WTC11 (cell line): ENCODE results near the gene LRRTM3. TPM values are rescaled to one million over a fixed set of nuclear protein-coding genes. Genes with fewer than 3 reads are reported as not detected.

ENCODE experiments used
- ATAC-seq: fragments of 200-7000 bp; cut with Tn5 transposase; 2 replicates; pipeline ENCODE4 v1.10.0; 2021; ENCODE audit warnings: mild to moderate bottlenecking, moderate library complexity
- CTCF ChIA-PET: fragments of 300-600 bp; sonication (Branson Sonifier 250); formaldehyde crosslinking; loops from one replicate; lab custom pipeline; 2021; ENCODE audit warnings: antibody characterized with exemption; lab: Charles Lee
- POLR2A ChIA-PET: fragments of 350-600 bp; sonication (Branson Sonifier 250); formaldehyde crosslinking; loops from one replicate; lab custom pipeline; 2021; ENCODE audit warnings: antibody characterized with exemption; lab: Charles Lee
- DNase-seq: peaks from one replicate; pipeline ENCODE4 v3.0.0; 2021; ENCODE audit warnings: low spot score
- H3K27ac Mint-ChIP-seq: 2 replicates; pipeline ENCODE4 v1.8.0; 2021; ENCODE audit warnings: mixed read lengths
- H3K27me3 Mint-ChIP-seq: 2 replicates; pipeline ENCODE4 v1.8.0; 2021; ENCODE audit warnings: low read depth, mild to moderate bottlenecking, moderate library complexity, mixed read lengths
- H3K36me3 Mint-ChIP-seq: 2 replicates; pipeline ENCODE4 v1.8.0; 2021; ENCODE audit warnings: mixed read lengths
- H3K4me1 Mint-ChIP-seq: 2 replicates; pipeline ENCODE4 v1.8.0; 2022; ENCODE audit warnings: mixed read lengths
- H3K4me3 Mint-ChIP-seq: 2 replicates; pipeline ENCODE4 v1.8.0; 2021; ENCODE audit warnings: mild to moderate bottlenecking, moderate library complexity, mixed read lengths
- H3K9me3 Mint-ChIP-seq: 2 replicates; pipeline ENCODE4 v1.8.0; 2021; ENCODE audit warnings: mixed read lengths
- GRHL2 ChIP-seq: fragments of 250-450 bp; sonication (Bioruptor Pico); IDR thresholded peaks from 2 replicates; pipeline ENCODE4 v1.8.0; 2022; ENCODE audit warnings: mild to moderate bottlenecking, moderate library complexity; ENCODE audit not compliant: insufficient replicate concordance, severe bottlenecking
- IRF2 ChIP-seq: sonication (generic); formaldehyde crosslinking; IDR thresholded peaks from 2 replicates; pipeline ENCODE4 v1.8.0; 2022; ENCODE audit warnings: low read depth, missing genetic modification reagents, borderline replicate concordance
- NFE2L1 ChIP-seq: sonication (generic); formaldehyde crosslinking; IDR thresholded peaks from 2 replicates; pipeline ENCODE4 v1.8.1; 2023; ENCODE audit warnings: missing genetic modification reagents
- TEAD1 ChIP-seq: sonication (generic); formaldehyde crosslinking; IDR thresholded peaks from 2 replicates; pipeline ENCODE4 v1.8.0; 2022; ENCODE audit warnings: mild to moderate bottlenecking, missing genetic modification reagents
- ZNF219 ChIP-seq: sonication (generic); formaldehyde crosslinking; IDR thresholded peaks from 2 replicates; pipeline ENCODE4 v1.8.0; 2023; ENCODE audit warnings: missing genetic modification reagents, mild to moderate bottlenecking, borderline replicate concordance
- ZNF671 ChIP-seq: fragments of 250-450 bp; sonication (Bioruptor Pico); IDR thresholded peaks from 2 replicates; pipeline ENCODE4 v1.8.0; 2021; ENCODE audit warnings: mild to moderate bottlenecking
- total RNA-seq: library from RNA; stranded (reverse); gene quantifications from 3 replicates; pipeline ENCODE4 v1.2.3, GENCODE V29; 2021
- TF ChIP-seq, protein P1 (sequence below): fragments of 250-450 bp; sonication (Bioruptor Pico); IDR thresholded peaks from 2 replicates; pipeline ENCODE4 v1.9.0; 2021; ENCODE audit warnings: mild to moderate bottlenecking, borderline replicate concordance
- TF ChIP-seq, protein P2 (sequence below): fragments of 250-450 bp; sonication (Bioruptor Pico); IDR thresholded peaks from 2 replicates; pipeline ENCODE4 v2.1.2; 2022; ENCODE audit warnings: mild to moderate bottlenecking, moderate library complexity
- TF ChIP-seq, protein P3 (sequence below): sonication (generic); formaldehyde crosslinking; IDR thresholded peaks from 2 replicates; pipeline ENCODE4 v1.8.0; 2023; ENCODE audit warnings: mild to moderate bottlenecking, missing genetic modification reagents
- TF ChIP-seq, protein P4 (sequence below): fragments of 250-450 bp; sonication (Bioruptor Pico); IDR thresholded peaks from 2 replicates; pipeline ENCODE4 v1.9.0; 2021; ENCODE audit warnings: mild to moderate bottlenecking
- TF ChIP-seq, protein P5 (sequence below): sonication (generic); formaldehyde crosslinking; IDR thresholded peaks from 2 replicates; pipeline ENCODE4 v1.8.1; 2023; ENCODE audit warnings: mild to moderate bottlenecking, missing genetic modification reagents, borderline replicate concordance
- TF ChIP-seq, protein P6 (sequence below): sonication (generic); formaldehyde crosslinking; IDR thresholded peaks from 2 replicates; pipeline ENCODE4 v1.8.0; 2022; ENCODE audit warnings: mild to moderate bottlenecking, missing genetic modification reagents

The LRRTM3 gene
- total RNA-seq, 1 experiment from 2014 or later: 0.52 TPM

DNA sequence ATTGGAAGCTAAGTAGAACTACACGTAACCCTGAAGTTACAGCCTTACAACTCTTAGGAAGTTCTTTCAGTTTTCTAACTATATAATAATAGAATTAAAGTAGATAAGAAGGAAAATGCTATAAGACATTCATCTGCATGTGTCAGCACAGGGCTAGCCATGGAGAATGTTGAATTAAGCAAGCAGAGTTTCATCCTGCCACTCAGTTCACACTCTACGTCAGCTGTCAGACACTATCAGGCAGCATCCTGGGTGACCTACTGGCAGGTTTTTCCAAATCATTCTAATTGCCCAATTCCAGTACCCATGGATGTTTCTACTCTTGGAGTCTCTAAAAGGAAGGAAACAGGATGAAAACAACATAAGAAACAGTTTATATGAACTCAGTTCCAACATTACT lies 45.0 kb upstream of the LRRTM3 start:
- Mint-ChIP-seq H3K4me3 (no peak overlapping the region), H3K9me3 (peaks cover 7% of the 10 kb centered on the region), H3K27ac (no peak overlapping the region), H3K36me3 (no peaks in the 10 kb centered on the region), H3K4me1 (peaks cover 8% of the 10 kb centered on the region; the same call in 1 of the 2 replicates), H3K27me3 (no peaks in the 10 kb centered on the region)
- no peak for ATAC-seq
- ChIA-PET POLR2A (no interaction called here), CTCF (no interaction called here)
- TF ChIP-seq, protein P1, sequence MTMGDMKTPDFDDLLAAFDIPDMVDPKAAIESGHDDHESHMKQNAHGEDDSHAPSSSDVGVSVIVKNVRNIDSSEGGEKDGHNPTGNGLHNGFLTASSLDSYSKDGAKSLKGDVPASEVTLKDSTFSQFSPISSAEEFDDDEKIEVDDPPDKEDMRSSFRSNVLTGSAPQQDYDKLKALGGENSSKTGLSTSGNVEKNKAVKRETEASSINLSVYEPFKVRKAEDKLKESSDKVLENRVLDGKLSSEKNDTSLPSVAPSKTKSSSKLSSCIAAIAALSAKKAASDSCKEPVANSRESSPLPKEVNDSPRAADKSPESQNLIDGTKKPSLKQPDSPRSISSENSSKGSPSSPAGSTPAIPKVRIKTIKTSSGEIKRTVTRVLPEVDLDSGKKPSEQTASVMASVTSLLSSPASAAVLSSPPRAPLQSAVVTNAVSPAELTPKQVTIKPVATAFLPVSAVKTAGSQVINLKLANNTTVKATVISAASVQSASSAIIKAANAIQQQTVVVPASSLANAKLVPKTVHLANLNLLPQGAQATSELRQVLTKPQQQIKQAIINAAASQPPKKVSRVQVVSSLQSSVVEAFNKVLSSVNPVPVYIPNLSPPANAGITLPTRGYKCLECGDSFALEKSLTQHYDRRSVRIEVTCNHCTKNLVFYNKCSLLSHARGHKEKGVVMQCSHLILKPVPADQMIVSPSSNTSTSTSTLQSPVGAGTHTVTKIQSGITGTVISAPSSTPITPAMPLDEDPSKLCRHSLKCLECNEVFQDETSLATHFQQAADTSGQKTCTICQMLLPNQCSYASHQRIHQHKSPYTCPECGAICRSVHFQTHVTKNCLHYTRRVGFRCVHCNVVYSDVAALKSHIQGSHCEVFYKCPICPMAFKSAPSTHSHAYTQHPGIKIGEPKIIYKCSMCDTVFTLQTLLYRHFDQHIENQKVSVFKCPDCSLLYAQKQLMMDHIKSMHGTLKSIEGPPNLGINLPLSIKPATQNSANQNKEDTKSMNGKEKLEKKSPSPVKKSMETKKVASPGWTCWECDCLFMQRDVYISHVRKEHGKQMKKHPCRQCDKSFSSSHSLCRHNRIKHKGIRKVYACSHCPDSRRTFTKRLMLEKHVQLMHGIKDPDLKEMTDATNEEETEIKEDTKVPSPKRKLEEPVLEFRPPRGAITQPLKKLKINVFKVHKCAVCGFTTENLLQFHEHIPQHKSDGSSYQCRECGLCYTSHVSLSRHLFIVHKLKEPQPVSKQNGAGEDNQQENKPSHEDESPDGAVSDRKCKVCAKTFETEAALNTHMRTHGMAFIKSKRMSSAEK: no peak
- no peak for TF ChIP-seq ZNF671 (CRISPR knock-in tag)
- no peak for TF ChIP-seq ZNF219 (CRISPR knock-in tag)
- no peak for TF ChIP-seq TEAD1 (CRISPR knock-in tag)
- TF ChIP-seq, protein P2, sequence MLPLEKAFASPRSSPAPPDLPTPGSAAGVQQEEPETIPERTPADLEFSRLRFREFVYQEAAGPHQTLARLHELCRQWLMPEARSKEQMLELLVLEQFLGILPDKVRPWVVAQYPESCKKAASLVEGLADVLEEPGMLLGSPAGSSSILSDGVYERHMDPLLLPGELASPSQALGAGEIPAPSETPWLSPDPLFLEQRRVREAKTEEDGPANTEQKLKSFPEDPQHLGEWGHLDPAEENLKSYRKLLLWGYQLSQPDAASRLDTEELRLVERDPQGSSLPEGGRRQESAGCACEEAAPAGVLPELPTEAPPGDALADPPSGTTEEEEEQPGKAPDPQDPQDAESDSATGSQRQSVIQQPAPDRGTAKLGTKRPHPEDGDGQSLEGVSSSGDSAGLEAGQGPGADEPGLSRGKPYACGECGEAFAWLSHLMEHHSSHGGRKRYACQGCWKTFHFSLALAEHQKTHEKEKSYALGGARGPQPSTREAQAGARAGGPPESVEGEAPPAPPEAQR (CRISPR knock-in tag): no peak
- no peak for TF ChIP-seq IRF2 (CRISPR knock-in tag)
- TF ChIP-seq, protein P3, sequence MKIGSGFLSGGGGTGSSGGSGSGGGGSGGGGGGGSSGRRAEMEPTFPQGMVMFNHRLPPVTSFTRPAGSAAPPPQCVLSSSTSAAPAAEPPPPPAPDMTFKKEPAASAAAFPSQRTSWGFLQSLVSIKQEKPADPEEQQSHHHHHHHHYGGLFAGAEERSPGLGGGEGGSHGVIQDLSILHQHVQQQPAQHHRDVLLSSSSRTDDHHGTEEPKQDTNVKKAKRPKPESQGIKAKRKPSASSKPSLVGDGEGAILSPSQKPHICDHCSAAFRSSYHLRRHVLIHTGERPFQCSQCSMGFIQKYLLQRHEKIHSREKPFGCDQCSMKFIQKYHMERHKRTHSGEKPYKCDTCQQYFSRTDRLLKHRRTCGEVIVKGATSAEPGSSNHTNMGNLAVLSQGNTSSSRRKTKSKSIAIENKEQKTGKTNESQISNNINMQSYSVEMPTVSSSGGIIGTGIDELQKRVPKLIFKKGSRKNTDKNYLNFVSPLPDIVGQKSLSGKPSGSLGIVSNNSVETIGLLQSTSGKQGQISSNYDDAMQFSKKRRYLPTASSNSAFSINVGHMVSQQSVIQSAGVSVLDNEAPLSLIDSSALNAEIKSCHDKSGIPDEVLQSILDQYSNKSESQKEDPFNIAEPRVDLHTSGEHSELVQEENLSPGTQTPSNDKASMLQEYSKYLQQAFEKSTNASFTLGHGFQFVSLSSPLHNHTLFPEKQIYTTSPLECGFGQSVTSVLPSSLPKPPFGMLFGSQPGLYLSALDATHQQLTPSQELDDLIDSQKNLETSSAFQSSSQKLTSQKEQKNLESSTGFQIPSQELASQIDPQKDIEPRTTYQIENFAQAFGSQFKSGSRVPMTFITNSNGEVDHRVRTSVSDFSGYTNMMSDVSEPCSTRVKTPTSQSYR (CRISPR knock-in tag): no peak
- TF ChIP-seq, protein P4, sequence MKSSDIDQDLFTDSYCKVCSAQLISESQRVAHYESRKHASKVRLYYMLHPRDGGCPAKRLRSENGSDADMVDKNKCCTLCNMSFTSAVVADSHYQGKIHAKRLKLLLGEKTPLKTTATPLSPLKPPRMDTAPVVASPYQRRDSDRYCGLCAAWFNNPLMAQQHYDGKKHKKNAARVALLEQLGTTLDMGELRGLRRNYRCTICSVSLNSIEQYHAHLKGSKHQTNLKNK: no peak
- TF ChIP-seq, protein P5, sequence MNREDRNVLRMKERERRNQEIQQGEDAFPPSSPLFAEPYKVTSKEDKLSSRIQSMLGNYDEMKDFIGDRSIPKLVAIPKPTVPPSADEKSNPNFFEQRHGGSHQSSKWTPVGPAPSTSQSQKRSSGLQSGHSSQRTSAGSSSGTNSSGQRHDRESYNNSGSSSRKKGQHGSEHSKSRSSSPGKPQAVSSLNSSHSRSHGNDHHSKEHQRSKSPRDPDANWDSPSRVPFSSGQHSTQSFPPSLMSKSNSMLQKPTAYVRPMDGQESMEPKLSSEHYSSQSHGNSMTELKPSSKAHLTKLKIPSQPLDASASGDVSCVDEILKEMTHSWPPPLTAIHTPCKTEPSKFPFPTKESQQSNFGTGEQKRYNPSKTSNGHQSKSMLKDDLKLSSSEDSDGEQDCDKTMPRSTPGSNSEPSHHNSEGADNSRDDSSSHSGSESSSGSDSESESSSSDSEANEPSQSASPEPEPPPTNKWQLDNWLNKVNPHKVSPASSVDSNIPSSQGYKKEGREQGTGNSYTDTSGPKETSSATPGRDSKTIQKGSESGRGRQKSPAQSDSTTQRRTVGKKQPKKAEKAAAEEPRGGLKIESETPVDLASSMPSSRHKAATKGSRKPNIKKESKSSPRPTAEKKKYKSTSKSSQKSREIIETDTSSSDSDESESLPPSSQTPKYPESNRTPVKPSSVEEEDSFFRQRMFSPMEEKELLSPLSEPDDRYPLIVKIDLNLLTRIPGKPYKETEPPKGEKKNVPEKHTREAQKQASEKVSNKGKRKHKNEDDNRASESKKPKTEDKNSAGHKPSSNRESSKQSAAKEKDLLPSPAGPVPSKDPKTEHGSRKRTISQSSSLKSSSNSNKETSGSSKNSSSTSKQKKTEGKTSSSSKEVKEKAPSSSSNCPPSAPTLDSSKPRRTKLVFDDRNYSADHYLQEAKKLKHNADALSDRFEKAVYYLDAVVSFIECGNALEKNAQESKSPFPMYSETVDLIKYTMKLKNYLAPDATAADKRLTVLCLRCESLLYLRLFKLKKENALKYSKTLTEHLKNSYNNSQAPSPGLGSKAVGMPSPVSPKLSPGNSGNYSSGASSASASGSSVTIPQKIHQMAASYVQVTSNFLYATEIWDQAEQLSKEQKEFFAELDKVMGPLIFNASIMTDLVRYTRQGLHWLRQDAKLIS (CRISPR knock-in tag): no peak
- no peak for TF ChIP-seq NFE2L1 (CRISPR knock-in tag)
- TF ChIP-seq, protein P6, sequence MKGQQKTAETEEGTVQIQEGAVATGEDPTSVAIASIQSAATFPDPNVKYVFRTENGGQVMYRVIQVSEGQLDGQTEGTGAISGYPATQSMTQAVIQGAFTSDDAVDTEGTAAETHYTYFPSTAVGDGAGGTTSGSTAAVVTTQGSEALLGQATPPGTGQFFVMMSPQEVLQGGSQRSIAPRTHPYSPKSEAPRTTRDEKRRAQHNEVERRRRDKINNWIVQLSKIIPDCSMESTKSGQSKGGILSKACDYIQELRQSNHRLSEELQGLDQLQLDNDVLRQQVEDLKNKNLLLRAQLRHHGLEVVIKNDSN (CRISPR knock-in tag): no peak
- no peak for TF ChIP-seq GRHL2 (CRISPR knock-in tag)
- no peak for DNase-seq
